Lower leg skin (tissue), 3 donors: Measurements from ENCODE around the gene PCBP2.

ENCODE experiments used
- CTCF ChIP-seq, 3 donors: fragments of 450-650 bp; IDR thresholded peaks; one replicate each; pipeline ENCODE4 v1.5.1; 2016; ENCODE audit warnings: antibody characterized with exemption in 3 of 3, mild to moderate bottlenecking in 3 of 3, moderate library complexity in 2 of 3
- POLR2A ChIP-seq, 2 donors: fragments of 450-650 bp; IDR thresholded peaks; one replicate each; pipeline ENCODE4 v1.6.1; 2016 to 2017; ENCODE audit warnings: antibody characterized with exemption in 2 of 2, mild to moderate bottlenecking in 1 of 2, moderate library complexity in 1 of 2

- TF ChIP-seq CTCF (IDR thresholded peaks at IDR 0.05) (no peak), POLR2A (IDR thresholded peaks at IDR 0.05) (no peak)
Observed at GRCh38 chr12:53483979-53484377, 32.1 kb downstream of the PCBP2 start.
